Measurements from ENCODE around the gene ZFTA.

GRCh38 chr11:63747011-63747410 is 21.6 kb downstream of the ZFTA start:
- no peak for TF ChIP-seq POLR2A (IDR thresholded peaks at IDR 0.05)
- no peak for TF ChIP-seq CTCF (IDR thresholded peaks at IDR 0.05 in 8 of 11, conservative IDR thresholded peaks at IDR 0.05 in 3 of 11)
- TF ChIP-seq POLR2AphosphoS5 (IDR thresholded peaks at IDR 0.05): no peak

Measured in spleen (tissue), 7 donors.